MM.1S (cell line): Measurements from ENCODE around the gene FBXL17.

Experiments
- EZH2 ChIP-seq: fragments of 300-600 bp; sonication (generic); optimal IDR thresholded peaks from 2 replicates; pipeline ENCODE3; 2017; ENCODE audit warnings: low read depth, mild to moderate bottlenecking, antibody characterized with exemption, low read length, mixed read lengths
- EZH2phosphoT487 ChIP-seq: fragments of 300-600 bp; sonication (generic); IDR thresholded peaks from 2 replicates; pipeline ENCODE4 v1.6.1; 2018; ENCODE audit warnings: antibody characterized with exemption, low read length
- TF ChIP-seq, protein P1 (sequence below): fragments of 300-600 bp; sonication (generic); IDR thresholded peaks from 2 replicates; pipeline ENCODE4 v1.5.1; 2016; ENCODE audit warnings: antibody characterized with exemption, low read length, mixed read lengths

DNA sequence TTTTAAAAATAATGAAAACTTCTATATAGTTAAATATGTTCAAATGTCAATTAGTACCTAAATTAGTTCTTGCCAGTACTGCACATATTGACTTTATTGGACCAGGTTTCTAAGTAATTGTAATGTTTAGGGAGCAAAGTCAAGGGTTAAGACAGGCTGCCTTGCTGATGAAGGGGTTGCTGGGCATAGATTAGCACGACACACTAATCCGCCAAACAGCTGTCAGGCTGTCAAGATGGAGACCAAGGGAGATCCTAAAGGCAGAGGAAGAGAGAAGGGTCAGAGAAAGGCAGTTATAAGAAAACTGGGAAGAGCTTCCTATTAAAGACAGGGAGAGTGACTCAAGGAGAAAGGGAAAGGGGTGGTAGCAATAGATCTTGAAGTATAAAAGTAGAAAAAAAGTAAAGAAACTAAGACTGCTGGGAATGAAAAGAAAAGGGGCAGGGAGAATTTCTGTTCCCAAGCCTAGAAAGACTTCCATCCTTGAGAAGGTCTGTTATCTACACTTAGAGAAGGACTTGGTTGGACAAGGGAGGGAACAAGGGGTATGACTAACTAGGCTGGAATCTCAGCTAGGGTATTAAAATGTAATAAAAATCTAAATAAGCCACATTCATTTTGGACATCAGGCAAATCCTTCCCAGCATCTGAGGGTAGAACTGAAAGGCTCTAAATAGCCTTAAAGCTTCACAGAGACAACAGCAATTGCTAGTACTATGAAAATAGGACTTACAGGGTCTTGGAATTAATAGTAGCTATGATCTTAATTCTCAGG, 188.7 kb downstream of the FBXL17 start:
- TF ChIP-seq EZH2phosphoT487 (no peak), EZH2 (no peak)
- TF ChIP-seq, protein P1, sequence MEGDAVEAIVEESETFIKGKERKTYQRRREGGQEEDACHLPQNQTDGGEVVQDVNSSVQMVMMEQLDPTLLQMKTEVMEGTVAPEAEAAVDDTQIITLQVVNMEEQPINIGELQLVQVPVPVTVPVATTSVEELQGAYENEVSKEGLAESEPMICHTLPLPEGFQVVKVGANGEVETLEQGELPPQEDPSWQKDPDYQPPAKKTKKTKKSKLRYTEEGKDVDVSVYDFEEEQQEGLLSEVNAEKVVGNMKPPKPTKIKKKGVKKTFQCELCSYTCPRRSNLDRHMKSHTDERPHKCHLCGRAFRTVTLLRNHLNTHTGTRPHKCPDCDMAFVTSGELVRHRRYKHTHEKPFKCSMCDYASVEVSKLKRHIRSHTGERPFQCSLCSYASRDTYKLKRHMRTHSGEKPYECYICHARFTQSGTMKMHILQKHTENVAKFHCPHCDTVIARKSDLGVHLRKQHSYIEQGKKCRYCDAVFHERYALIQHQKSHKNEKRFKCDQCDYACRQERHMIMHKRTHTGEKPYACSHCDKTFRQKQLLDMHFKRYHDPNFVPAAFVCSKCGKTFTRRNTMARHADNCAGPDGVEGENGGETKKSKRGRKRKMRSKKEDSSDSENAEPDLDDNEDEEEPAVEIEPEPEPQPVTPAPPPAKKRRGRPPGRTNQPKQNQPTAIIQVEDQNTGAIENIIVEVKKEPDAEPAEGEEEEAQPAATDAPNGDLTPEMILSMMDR: no peak
